Measurements from ENCODE around the gene STAC3.
"Not testable (repeated sequence)": the region's sequence is repeated elsewhere in the genome, so short reads cannot be mapped to it uniquely, and the experiment has no call there.

Gene STAC3

DNA sequence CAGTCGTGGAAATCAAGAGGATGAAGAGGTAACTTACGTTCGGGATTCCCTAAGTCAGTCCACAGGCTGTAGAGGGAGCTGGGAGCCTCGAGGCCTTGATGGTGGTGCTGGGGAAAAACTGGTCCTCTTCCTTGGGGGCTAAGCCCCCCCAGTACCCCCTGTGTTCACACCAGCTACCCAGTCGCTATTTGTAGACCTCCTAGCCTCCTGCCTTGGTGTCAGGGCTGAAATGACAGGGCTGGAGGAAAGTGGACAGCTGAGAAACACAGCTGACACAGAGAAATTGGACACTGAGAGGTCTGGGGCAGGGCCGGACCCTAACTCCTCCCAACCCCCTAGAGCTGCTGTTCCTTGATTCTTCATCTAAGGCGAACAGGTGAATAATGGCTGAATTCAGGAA, at the start of gene STAC3:
TSS of gene STAC3 (minus strand) at position 232 of the 400 bp plus-strand sequence. CDS start 1,551 bp downstream, outside the sequence.
- DNase-seq: no peak

- no peak for DNase-seq
These were observed 48.6 kb upstream of the STAC3 start for GRCh38 chr12:57299514-57300016.

DNA sequence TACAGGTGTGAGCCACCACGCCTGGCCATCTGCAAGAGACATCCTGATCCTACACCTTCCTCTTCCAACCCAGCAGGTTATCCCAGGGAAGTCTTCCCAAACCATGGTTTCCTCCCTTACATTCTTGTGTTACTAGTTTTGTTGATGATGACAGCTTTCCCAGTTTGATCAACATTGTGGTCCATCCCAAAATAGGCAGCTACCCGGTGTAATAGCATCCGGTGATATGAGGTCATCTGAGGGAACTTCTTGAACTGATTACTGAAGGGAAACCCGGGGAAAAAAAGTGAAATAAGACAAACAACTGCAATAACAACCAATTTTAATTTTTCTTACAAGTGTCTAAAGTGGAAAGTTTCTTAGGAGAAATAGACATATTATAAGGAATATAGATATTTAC, 45.3 kb upstream of the STAC3 start:
- no peak for DNase-seq

- not testable (repeated sequence) for DNase-seq
These were observed 31.1 kb upstream of the STAC3 start for GRCh38 chr12:57282073-57282472.

- no peak for DNase-seq
These were observed 29.4 kb upstream of the STAC3 start for GRCh38 chr12:57280211-57281062.

DNA sequence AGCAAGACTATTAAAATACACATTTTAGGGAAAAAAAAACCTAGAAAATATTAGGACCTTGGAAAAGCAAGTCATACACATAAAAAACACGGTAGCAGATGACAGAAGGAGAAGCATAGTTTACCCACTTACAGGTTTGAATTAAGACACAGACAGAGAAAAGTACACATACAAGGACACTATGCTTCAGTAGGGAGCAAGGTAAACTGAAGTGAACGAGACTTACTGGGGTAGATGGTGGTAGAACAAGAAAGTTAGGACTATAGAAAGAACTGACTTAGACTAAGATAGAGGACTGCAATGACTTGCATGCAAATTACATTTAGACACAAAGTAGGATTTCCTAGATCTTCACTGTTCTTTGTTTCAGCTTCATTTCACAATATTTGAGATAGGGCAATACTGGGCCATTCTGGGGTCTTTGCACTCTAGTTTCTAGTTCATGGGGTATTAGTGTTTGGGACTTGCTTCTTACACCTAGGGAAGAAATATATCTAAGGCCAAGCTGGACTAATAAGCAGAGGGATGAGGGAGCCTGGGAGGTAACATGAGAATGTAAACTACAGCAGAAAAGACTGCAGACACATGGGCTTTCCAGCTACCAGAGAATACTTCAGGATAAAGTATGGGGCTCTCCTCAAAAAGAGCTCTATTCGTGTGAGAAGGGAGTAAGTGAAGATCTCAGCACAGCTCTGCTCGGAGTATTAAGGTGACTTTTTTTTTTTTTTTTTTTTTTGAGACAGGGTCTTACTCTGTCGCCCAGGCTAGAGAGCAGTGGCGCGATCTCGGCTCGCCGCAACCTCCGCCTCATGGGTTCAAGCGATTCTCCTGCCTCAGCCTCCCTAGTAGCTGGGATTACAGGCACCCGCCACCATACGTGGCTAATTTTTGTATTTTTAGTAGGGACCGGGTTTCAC, 27.7 kb upstream of the STAC3 start:
- DNase-seq: no peak

- DNase-seq: no peak
These were observed 26.1 kb upstream of the STAC3 start for GRCh38 chr12:57276935-57277563.

DNA sequence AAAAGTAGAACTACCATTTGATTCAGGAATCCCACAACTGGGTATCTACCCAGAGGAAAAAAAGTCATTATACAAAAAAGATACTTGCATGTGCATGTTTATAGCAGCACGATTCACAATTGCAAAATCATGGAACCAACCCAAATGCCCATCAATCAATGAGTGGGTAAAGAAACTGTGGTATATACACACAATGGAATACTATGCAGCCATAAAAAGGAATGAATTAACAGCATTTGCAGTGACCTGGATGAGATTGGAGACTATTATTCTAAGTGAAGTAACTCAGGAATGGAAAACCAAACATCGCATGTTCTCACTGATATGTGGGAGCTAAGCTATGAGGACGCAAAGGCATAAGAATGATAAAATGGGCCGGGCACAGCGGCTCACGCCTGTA, 25.2 kb upstream of the STAC3 start:
- DNase-seq: not testable (repeated sequence)

DNA sequence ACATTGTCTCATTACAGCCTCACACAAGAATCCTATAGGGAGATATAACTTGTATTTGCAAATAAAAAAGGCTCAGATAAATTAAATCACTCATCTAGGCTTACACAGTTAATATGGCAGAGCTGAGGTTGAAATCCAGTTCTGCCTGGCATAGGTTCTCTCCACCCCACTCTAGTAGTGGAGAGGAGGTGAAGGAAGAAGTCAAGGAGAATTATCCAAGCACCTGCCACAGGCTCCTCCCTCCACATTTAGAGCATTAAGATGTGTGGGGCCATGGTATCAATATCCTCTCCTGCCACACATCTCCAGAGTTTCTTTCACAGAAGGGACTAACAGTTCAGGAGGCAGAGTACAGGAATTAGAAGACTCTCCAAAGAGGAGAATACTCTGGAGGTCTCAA, 22.5 kb upstream of the STAC3 start:
- DNase-seq: no peak

- no peak for DNase-seq
These were observed 21.6 kb upstream of the STAC3 start for GRCh38 chr12:57272337-57273151.

- DNase-seq: no peak
These were observed 20.0 kb upstream of the STAC3 start for GRCh38 chr12:57270966-57271470.

DNA sequence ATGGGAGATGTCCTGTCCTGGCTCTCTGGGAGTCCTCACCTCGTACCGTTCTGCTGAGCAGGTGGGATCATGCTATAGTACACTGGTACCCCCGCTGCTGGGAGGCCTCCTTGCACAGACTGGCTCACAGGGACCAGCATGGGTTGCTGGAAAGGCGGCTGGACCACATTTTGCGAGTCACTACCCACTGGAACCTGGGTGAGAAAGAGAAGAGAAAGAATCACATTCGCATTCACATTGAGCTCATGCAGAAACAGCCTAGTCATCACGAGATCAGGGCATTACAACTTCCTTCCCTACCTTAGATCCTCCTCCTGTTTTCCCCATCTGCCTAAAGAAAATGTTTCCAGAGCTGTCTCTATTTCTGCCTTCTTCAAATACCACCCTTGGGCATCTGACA, 17.3 kb upstream of the STAC3 start:
- no peak for DNase-seq

DNA sequence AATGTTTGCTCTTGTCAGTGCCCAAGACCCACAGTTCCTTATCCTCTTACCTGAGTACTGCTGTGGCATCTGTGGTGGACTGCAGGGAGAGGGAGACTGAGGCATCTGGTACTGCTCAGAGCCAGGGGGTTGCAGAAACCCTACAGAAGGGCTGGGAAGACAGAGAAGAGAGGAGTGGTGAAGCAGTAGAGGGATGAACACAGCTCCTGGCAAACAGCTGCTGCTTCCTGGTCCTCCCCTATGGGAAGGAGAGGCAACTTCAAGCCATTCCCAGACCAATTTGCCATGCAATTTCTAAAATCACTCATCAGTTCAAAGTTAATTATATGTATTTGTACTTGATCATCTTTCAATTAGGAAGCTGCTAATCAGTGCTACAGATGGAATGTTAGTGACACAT, 15.7 kb upstream of the STAC3 start:
- DNase-seq: no peak

- DNase-seq: no peak
These were observed 12.1 kb upstream of the STAC3 start for GRCh38 chr12:57263096-57263495.

GRCh38 chr12:57262126-57262822, 11.3 kb upstream of the STAC3 start:
- DNase-seq: no peak

GRCh38 chr12:57261428-57261865, 10.5 kb upstream of the STAC3 start:
- DNase-seq: peak; percentile 6 to 60

GRCh38 chr12:57260366-57260765, 9.4 kb upstream of the STAC3 start:
- DNase-seq: no peak

DNA sequence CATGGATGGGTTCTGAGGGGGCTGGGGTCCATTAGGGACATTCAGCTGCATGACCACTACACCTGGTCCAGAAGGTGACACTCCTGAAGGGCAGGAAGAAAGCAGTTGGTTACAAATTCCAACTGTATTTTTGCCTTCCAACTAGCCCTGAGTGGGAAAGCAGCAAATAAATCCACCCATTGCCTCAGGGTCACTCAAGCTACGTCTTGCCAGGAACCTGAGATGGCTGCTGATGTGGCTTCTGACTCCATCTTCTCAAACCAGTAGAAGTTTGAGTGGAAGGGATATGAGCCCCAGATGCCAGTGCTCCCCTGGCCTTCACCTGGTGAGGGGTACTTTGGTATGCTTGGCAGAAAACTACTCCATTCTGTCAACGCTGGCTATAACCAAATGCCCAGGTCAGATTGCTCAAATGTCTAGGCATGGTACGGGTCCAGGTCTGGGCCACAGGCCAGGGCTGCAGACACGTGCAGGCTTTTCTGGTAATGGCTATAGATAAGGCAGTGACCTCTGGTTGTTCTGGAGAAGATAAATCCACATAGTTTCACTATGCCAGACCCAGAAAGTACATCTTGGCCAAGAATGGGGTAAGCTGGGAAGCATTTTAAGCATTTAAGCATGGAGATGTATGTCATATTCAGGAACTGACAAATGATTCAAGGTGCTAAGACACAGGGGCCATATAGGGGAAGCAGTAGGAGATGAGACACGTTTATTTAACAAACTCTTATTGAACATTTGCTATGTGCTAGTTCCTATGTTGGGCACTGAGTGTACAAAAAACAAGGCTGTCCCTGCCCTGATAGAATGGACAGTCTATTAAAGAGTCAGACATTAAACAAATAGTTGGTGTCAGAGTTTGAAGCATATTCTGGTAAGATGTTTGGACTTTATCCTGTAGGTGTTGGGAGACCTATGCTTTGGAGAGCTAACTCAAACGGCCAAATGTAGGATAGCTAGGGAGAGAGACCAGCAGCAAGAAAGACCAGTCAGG, 8.3 kb upstream of the STAC3 start:
- no peak for DNase-seq

GRCh38 chr12:57255916-57256315, 4.9 kb upstream of the STAC3 start:
- no peak for DNase-seq
